ENCODE data around the gene WDR20.

Gene WDR20

DNA sequence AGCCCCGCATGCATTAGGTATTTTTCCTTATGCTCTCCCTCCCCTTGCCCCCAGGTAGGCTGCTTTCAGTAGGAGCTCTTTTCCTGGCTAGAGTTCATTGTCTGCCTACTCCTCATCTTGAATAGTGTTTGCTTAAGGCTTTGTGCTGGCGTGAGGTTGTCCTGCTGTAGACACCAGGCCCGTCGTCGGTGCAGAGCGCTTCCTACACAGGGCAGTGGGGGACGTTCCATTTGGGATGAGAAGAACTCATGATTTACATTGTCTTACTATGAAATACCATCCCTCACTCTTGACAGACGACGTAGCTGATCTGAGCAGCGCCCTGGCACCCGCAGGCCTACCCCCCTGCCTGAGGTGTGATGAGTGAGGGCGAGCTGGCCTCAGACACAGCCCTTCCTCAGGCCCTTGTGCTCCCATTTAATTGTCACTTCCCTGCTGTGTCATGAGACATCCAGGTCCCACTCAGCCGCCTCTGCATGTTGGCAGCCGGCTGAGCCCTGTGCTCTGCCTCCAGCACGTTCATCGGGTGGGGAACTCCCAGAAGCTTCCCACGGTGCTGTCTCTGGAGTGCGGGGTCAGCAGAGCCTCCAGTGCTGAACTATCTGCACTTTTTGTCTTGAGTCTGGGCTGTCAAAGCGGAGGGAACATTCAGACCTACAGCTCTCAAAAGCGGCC is 76.0 kb downstream of the WDR20 start:
- Histone ChIP-seq H3K4me1 (ENCODE audit: low read depth, poor library complexity, severe bottlenecking) (no peaks in the 10 kb centered on the region), H3K36me3 (ENCODE audit: insufficient read depth) (no peaks in the 10 kb centered on the region), H3K27ac (no peak overlapping the region), H3K9ac (no peak overlapping the region), H3K27me3 (ENCODE audit: insufficient read depth, low read depth) (no peaks in the 10 kb centered on the region), H3K79me2 (ENCODE audit: insufficient read depth, low read depth) (no peaks in the 10 kb centered on the region), H2AFZ (ENCODE audit: low read depth) (no peak overlapping the region), H4K20me1 (ENCODE audit: insufficient read depth) (no peaks in the 10 kb centered on the region), H3K4me3 (IDR thresholded peaks at IDR 0.05; ENCODE audit: insufficient read depth, low read depth, low read length) (no peak overlapping the region), H3K4me2 (no peak overlapping the region)
- TF ChIP-seq, protein P1, sequence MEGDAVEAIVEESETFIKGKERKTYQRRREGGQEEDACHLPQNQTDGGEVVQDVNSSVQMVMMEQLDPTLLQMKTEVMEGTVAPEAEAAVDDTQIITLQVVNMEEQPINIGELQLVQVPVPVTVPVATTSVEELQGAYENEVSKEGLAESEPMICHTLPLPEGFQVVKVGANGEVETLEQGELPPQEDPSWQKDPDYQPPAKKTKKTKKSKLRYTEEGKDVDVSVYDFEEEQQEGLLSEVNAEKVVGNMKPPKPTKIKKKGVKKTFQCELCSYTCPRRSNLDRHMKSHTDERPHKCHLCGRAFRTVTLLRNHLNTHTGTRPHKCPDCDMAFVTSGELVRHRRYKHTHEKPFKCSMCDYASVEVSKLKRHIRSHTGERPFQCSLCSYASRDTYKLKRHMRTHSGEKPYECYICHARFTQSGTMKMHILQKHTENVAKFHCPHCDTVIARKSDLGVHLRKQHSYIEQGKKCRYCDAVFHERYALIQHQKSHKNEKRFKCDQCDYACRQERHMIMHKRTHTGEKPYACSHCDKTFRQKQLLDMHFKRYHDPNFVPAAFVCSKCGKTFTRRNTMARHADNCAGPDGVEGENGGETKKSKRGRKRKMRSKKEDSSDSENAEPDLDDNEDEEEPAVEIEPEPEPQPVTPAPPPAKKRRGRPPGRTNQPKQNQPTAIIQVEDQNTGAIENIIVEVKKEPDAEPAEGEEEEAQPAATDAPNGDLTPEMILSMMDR (conservative IDR thresholded peaks at IDR 0.05; ENCODE audit: low read depth, low read length): no peak

DNA sequence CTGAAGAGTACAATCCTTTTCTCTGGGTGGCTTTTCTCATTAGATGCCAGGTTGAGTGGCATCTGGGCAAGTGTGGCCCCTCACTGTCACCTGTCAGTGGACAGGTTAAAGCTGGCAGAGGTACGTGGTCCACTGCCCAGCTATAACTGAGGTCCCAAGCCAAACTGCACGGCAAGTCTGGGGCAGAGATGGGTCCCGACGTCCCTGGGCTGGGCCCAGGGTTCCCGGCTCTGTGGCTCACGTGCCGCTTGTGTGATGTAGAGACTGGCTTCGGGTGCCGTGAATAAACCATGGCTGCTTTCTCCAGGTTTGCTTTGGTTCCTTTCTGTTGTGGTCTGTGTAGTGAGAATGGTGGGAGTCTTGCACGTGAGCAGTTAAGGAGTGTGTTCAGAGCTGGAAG is 77.7 kb downstream of the WDR20 start:
- Histone ChIP-seq H2AFZ (ENCODE audit: low read depth) (no peak overlapping the region), H3K4me3 (IDR thresholded peaks at IDR 0.05; ENCODE audit: insufficient read depth, low read depth, low read length) (no peak overlapping the region), H3K27me3 (ENCODE audit: insufficient read depth, low read depth) (no peaks in the 10 kb centered on the region), H3K4me1 (ENCODE audit: low read depth, poor library complexity, severe bottlenecking) (no peaks in the 10 kb centered on the region), H3K79me2 (ENCODE audit: insufficient read depth, low read depth) (no peaks in the 10 kb centered on the region), H3K36me3 (ENCODE audit: insufficient read depth) (no peaks in the 10 kb centered on the region), H3K4me2 (no peak overlapping the region), H3K9ac (no peak overlapping the region), H3K27ac (no peak overlapping the region), H4K20me1 (ENCODE audit: insufficient read depth) (no peaks in the 10 kb centered on the region)
- TF ChIP-seq, protein P1 (conservative IDR thresholded peaks at IDR 0.05; ENCODE audit: low read depth, low read length): no peak

DNA sequence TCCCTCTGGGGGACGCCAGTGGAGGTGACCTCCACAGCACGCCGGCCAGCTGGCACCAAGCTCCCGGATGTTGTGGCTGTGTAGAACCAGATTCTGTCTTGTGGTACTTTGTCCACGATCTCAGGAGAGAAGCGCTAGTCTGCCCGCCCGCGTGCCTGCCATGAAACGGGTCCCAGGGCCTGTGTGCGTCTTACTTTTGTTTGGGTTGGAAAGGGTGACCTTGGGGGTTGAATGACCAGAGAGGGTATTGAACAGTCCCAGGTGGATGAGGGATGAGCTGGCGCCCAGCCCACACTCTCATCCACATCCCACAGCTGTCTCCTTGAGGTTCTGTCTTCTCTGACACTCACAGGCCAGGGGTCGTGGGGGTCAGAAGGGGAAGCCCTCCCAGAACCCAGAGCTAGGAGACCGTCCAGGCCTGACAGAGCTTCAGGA is 78.3 kb downstream of the WDR20 start:
- Histone ChIP-seq H3K9ac (no peak overlapping the region), H4K20me1 (ENCODE audit: insufficient read depth) (no peaks in the 10 kb centered on the region), H3K27me3 (ENCODE audit: insufficient read depth, low read depth) (no peaks in the 10 kb centered on the region), H3K4me1 (ENCODE audit: low read depth, poor library complexity, severe bottlenecking) (no peaks in the 10 kb centered on the region), H2AFZ (ENCODE audit: low read depth) (no peak overlapping the region), H3K79me2 (ENCODE audit: insufficient read depth, low read depth) (no peaks in the 10 kb centered on the region), H3K4me2 (no peak overlapping the region), H3K4me3 (IDR thresholded peaks at IDR 0.05; ENCODE audit: insufficient read depth, low read depth, low read length) (no peak overlapping the region), H3K27ac (no peak overlapping the region), H3K36me3 (ENCODE audit: insufficient read depth) (no peaks in the 10 kb centered on the region)
- TF ChIP-seq, protein P1 (conservative IDR thresholded peaks at IDR 0.05; ENCODE audit: low read depth, low read length): no peak

DNA sequence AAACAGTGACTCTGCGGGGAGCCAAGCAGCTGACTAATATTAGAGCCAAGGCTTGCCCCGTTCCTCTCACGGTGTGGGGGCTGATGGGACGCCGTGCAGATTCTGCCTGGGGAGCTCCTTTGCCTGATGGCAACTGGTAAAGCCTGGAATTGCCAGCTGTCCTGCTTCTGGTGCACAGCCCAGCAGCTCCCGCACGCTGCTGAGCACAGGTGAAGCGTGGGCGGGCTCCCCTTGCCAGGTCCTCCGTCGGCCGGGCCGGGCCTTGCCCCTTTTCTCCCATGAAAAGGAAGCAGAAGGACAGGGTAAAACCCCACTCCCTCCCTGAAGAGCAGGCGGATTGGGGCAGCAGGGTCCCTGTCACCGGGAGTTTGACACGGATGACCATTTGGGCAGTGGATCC is 79.0 kb downstream of the WDR20 start:
- TF ChIP-seq, protein P1 (conservative IDR thresholded peaks at IDR 0.05; ENCODE audit: low read depth, low read length): no peak
- no peaks in the 10 kb centered on the region for H3K4me1 ChIP-seq (ENCODE audit: low read depth, poor library complexity, severe bottlenecking)
- H3K4me3 ChIP-seq (IDR thresholded peaks at IDR 0.05; ENCODE audit: insufficient read depth, low read depth, low read length): no peak overlapping the region
- no peaks in the 10 kb centered on the region for H4K20me1 ChIP-seq (ENCODE audit: insufficient read depth)
- H3K79me2 ChIP-seq (ENCODE audit: insufficient read depth, low read depth): no peaks in the 10 kb centered on the region
- H3K4me2 ChIP-seq: no peak overlapping the region
- H3K9ac ChIP-seq: no peak overlapping the region
- H3K36me3 ChIP-seq (ENCODE audit: insufficient read depth): no peaks in the 10 kb centered on the region
- no peaks in the 10 kb centered on the region for H3K27me3 ChIP-seq (ENCODE audit: insufficient read depth, low read depth)
- H3K27ac ChIP-seq: no peak overlapping the region
- no peak overlapping the region for H2AFZ ChIP-seq (ENCODE audit: low read depth)

All from KMS-11 (cell line).